Activated T-helper 17 cell treated with anti-CD3 and anti-CD28 coated beads, Interleukin-2, amount 50 U/mL, for 72 hours (primary cell): ENCODE data around the gene FBXO46. TPM values are rescaled to one million over a fixed set of nuclear protein-coding genes. Genes with fewer than 3 reads are reported as not detected.

Experiments
- ATAC-seq: fragments of 150-1000 bp; cut with Tn5 transposase; replicated peaks from 2 replicates; pipeline ENCODE4 v1.10.0; 2021; ENCODE audit warnings: mild to moderate bottlenecking, moderate library complexity
- H3K27ac Mint-ChIP-seq: one replicate; pipeline ENCODE4 v1.8.0; 2022; ENCODE audit warnings: mixed read lengths
- H3K27me3 Mint-ChIP-seq: one replicate; pipeline ENCODE4 v1.8.0; 2022; ENCODE audit warnings: mixed read lengths
- H3K36me3 Mint-ChIP-seq: one replicate; pipeline ENCODE4 v1.8.0; 2022; ENCODE audit warnings: low read depth, mild to moderate bottlenecking, mixed read lengths
- H3K4me1 Mint-ChIP-seq: one replicate; pipeline ENCODE4 v1.8.0; 2022; ENCODE audit warnings: mixed read lengths
- H3K4me3 Mint-ChIP-seq: one replicate; pipeline ENCODE4 v1.8.0; 2022; ENCODE audit warnings: mild to moderate bottlenecking, mixed read lengths
- H3K9me3 Mint-ChIP-seq: one replicate; pipeline ENCODE4 v1.8.0; 2022; ENCODE audit warnings: mixed read lengths
- total RNA-seq, 2 donors: library from RNA; stranded (reverse); gene quantifications; one replicate each; pipeline ENCODE4 v1.2.3, GENCODE V29; 2022

The FBXO46 gene
- total RNA-seq, 2 donors from 2014 or later = 39.4 to 44.3 TPM

DNA sequence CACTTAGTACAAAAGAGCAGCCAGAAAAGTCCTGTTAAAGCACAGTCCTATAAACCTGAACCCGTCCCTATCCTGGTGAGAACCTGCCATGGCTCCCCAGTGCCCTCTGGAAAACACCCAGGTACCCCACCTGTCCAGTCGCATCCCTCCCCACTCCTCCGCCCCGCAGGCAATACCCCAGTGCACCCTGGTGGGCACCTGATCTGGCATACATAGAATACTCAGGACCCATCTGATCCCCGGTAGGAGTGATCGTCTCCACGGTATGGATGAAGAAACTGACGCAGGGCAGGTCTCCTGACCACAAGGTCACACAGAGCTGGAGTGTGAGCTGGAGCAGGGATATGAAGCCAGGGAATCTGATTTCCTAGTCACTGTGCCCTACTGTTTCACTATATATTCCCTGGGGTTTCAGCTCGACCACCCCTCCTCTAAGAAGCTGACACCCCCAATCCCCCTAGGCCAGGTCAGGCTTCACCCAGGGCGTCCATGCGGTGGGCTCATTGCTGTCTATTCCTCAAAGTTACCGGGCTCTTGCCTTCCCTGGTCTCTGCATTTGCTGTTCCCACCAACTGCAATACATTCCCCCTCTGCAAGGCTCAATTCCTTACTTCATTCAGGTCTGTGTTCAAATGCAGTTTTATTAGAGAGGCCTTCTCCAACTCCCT, 12.6 kb downstream of the FBXO46 start:
- H3K27me3 Mint-ChIP-seq = no peaks in the 10 kb centered on the region
- peaks cover 22% of the 10 kb centered on the region for H3K4me1 Mint-ChIP-seq
- no peaks in the 10 kb centered on the region for H3K9me3 Mint-ChIP-seq
- peaks cover 63% of the 10 kb centered on the region for H3K36me3 Mint-ChIP-seq
- peak overlapping the region; percentile 88 for H3K27ac Mint-ChIP-seq
- no peak for ATAC-seq
- peak overlapping the region; percentile 84 for H3K4me3 Mint-ChIP-seq

DNA sequence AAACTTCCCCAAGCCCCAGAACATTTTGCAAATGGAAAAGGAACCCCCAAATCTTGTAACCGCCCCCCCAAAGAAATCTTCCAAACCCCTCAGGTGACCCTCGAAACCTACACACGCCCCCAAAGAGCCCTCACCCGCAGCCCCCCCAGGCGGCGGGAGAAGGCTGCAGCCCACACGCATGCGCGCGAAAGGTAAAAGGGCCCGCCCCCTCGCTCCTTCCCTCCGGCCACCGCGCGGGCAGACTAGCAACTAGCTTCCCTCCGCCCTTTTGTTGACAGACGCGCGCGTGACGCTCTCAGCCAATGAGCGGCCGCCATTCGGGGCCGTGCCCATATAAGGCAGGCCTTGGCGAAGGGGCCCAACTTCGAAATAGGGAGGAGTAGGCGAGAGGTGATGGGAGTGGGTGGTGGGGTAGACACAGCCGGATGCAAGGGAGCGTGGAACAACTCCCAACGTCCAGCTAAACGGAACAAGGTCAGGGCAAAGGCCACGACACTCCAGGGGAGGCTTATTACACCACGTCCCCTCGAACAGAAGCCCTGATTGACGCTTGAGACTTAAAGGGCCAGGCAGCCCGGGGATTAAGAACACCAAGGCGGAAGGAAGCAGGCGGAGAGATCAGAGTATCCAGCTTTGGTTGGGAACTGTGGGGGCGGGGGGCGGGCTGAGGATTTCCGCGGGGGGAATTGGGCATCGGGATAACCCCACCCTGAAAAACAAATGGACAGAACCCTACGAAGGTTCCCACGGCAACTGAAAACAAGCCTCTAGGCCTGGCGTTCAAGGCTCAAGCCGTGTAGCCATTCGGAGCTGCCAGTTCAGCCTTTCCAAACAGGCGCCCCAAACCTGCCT, 13.3 kb downstream of the FBXO46 start:
- H3K36me3 Mint-ChIP-seq = peaks cover 55% of the 10 kb centered on the region
- H3K4me1 Mint-ChIP-seq = peaks cover 22% of the 10 kb centered on the region
- peak; percentile 98 for ATAC-seq
- H3K27me3 Mint-ChIP-seq = no peaks in the 10 kb centered on the region
- H3K9me3 Mint-ChIP-seq = no peaks in the 10 kb centered on the region
- H3K27ac Mint-ChIP-seq = peak overlapping the region; percentile 88
- H3K4me3 Mint-ChIP-seq = peak overlapping the region; percentile 84

DNA sequence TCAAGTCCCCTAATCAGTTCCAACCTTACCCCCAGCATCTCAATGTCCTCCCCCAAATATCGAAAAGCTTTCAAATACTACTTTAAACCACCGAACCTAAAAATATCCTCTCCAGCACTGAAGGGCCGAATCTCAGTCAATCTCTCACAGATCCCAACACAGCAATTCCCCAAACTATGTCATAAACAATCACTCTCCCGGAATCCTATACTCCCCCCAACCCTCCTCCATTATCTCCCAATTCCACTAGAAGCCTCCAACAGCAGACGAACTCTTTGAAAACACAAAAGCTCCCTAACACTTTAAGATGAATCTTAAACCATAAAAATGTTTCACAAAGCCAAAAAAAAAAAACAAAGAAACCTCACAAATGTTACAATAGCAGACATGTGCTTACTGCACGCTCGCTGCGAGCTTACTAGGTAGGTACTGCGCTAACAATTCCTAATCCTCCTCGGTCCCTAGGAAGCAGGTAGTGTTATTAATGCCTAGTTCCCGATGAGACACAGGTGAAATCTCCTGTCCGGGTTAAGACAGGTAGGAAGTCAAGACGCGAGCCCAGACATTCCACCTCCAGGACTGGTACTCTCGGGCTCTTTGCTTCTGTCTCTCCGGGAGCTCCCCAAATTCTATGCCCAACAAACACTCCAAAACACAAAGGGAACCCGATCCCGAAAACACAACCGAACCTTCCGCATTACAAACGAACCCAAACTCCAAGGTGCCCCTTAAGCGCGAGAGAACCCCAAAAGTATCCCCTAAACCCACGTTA, 14.2 kb downstream of the FBXO46 start:
- peak overlapping the region; percentile 84 for H3K4me3 Mint-ChIP-seq
- H3K27ac Mint-ChIP-seq = peak overlapping the region; percentile 88
- peaks cover 22% of the 10 kb centered on the region for H3K4me1 Mint-ChIP-seq
- no peaks in the 10 kb centered on the region for H3K9me3 Mint-ChIP-seq
- no peaks in the 10 kb centered on the region for H3K27me3 Mint-ChIP-seq
- no peak for ATAC-seq
- H3K36me3 Mint-ChIP-seq = peaks cover 53% of the 10 kb centered on the region

DNA sequence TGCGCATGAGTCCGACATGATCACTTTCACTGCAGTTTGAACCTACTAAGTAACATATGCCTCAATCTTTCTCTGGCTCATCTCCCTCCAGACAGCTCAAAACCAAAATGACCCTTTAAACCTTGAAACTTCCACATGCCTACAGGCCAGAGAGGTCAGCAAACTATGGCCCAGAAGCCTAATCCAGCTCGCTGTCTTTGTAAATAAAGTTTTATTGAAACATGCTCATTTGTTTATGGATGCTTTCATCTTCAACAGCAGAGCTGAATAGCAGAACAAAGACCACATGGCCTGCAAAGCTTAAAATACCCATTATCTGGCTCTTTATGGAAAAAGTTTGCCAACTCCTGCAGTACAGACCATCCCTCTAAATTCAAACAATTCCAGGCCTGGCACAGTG, 15.6 kb downstream of the FBXO46 start:
- H3K27ac Mint-ChIP-seq = no peak overlapping the region

DNA sequence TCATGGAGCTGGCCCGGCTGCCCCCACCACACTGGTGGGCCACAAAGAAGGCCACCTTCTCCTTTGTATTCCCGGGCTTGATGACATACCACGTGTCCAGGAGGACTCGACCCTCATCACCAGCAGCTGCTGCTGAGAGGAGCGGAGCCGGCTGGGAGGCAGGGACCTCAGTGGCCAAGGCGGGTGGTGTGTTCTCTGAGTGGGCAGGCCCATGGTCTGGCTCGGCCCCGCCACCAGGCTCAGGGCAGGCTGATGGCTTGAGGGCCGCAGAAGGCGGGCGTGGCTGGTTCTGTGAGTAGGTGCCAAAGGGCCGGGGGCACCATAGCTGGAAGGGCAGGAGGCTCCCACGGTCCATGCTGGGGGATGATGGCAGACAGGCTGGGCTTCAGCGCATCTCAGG, 17.6 kb downstream of the FBXO46 start:
- no peak overlapping the region for H3K27ac Mint-ChIP-seq
- H3K36me3 Mint-ChIP-seq = peaks cover 57% of the 10 kb centered on the region
- peaks cover 17% of the 10 kb centered on the region for H3K4me1 Mint-ChIP-seq
- no peak for ATAC-seq
- no peaks in the 10 kb centered on the region for H3K9me3 Mint-ChIP-seq
- H3K27me3 Mint-ChIP-seq = no peaks in the 10 kb centered on the region
- no peak overlapping the region for H3K4me3 Mint-ChIP-seq

More for the DNA sequence above, 15.6 kb downstream of the FBXO46 start:
- Mint-ChIP-seq H3K27me3 (no peaks in the 10 kb centered on the region), H3K4me1 (peaks cover 28% of the 10 kb centered on the region), H3K9me3 (no peaks in the 10 kb centered on the region), H3K36me3 (peaks cover 56% of the 10 kb centered on the region), H3K4me3 (peak overlapping the region; percentile 84)
- ATAC-seq = no peak

DNA sequence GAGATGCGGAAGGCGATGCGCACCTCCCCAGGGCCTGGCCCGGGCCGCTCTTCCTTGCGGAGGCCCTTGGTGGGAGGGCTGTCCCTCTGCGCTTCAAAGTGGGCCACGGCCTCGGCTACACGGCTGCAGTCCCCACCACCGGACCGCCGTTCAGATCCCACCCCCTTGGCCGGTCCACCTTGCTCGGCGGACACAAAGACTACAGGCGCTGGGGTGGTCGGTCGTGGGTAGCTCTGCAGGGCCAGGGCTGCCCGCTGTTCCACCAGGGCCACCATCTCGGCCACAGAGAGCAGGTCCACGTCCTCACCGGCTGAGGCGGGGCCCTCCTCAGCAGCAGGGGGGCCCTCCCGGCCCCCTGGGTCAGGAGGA, 18.0 kb downstream of the FBXO46 start:
- Mint-ChIP-seq H3K4me3 (no peak overlapping the region), H3K36me3 (peaks cover 56% of the 10 kb centered on the region), H3K4me1 (peaks cover 17% of the 10 kb centered on the region), H3K9me3 (no peaks in the 10 kb centered on the region), H3K27ac (no peak overlapping the region), H3K27me3 (no peaks in the 10 kb centered on the region)
- ATAC-seq = no peak

DNA sequence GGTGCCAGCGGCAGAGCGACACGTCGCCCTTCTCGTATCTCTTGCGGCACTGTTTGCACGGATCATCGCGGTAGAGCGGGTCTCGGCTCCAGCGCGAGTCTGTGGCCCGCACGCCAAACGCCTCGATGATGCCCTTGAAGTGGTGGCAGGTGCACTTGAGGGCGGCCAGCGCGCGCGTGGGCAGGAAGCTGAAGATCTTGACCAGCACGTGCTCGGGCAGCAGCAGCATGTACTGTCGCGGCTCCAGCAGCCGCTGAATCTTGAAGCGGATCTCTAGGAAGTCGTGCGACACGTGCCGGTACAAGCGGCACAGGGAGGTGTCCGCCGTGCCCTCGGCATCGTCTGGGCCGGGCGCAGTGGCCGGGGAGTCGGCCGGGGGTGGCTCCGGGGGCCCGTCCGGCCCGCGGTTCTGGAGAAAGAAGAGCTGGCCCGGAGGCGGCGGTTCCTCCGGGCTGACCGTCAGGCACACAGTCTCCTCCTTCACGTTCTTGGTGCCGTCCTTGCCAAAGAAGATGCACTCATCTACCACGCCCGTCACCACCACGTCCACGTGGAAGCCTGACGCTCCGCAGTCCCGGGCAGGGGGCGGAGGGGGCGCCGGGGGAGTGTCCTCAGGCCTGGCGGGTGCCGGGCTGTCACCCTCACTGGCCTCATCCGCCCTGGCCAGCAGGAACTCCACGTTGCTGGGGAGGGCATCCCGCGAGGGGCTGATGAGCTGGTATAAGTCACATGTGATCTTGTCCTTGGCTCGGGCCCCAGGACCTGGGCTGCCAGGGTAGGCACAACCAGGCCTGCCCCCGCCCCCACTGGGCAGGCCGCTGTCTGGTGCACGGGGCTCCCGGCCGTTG, 18.6 kb downstream of the FBXO46 start:
- no peak for ATAC-seq

DNA sequence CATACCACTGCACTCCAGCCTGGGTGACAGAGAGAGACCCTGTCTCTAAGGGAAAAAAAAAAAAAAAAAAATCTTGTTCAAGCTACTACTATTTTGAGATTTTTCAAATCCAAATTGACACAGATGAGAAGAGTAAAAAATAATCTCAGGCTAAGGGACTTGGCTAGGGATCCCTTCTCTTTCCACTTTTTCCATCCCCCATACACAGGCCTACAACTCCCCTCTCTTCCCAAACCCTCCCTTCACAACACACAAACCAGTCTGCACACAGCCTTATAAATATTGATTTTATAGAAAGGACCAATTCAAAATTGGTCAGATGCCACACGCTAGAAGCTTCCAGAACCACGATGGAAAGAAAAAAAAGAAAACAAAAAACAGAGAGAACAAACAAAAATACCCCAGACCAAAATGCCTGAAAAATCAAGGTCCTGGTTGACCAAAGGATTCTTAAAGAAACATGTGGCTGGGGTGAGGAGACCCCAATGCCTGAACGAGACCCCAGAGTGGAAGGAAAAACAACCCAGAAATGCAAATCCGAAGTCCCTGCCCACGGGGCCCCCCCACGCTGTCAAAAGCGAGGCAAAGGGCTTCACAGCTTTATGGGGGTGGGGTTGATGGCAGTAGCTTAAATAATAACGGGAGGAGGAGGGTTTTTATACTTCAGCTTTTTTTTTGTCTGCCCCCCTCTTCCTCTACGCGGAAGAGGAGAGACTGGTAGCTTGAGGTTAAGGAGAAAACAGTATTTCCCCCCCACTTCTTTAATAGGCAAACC, 20.2 kb downstream of the FBXO46 start:
- ATAC-seq = no peak
- no peaks in the 10 kb centered on the region for H3K27me3 Mint-ChIP-seq
- no peak overlapping the region for H3K4me3 Mint-ChIP-seq
- H3K9me3 Mint-ChIP-seq = no peaks in the 10 kb centered on the region
- H3K36me3 Mint-ChIP-seq = peaks cover 43% of the 10 kb centered on the region
- no peak overlapping the region for H3K27ac Mint-ChIP-seq
- peaks cover 6% of the 10 kb centered on the region for H3K4me1 Mint-ChIP-seq

More for the DNA sequence above, 18.6 kb downstream of the FBXO46 start:
- H3K4me1 Mint-ChIP-seq = peaks cover 17% of the 10 kb centered on the region
- H3K36me3 Mint-ChIP-seq = peaks cover 51% of the 10 kb centered on the region
- no peaks in the 10 kb centered on the region for H3K27me3 Mint-ChIP-seq
- no peaks in the 10 kb centered on the region for H3K9me3 Mint-ChIP-seq
- H3K4me3 Mint-ChIP-seq = no peak overlapping the region
- H3K27ac Mint-ChIP-seq = no peak overlapping the region

DNA sequence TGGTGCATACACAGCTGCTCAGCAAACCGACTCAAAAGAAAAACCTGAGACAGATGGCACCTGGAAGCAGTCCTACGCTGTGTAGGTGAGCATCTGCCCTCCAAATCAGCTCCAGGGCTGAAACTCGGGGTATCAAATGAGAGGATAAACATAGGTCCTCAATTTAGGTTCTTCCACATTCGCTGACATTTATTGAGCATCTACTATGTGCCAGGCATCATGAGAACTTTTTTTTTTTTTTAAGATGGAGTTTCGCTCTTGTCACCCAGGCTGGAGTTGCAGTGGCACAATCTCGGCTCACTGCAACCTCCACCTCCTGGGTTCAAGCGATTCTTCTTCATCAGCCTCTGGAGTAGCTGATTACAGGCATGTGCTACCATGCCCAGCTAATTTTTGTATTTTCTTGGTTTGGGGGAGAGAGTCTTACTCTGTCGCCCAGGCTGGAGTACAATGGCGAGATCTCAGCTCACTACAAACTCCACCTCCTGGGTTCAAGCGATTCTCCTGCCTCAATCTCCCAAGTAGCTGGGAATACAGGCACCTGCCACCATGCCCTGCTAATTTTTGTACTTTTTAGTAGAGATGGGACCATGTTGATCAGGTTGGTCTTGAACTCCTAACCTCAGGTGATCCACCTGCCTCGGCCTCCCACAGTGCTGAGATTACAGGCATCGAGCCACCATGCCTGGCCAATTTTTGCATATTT, 24.8 kb downstream of the FBXO46 start:
- peaks cover 6% of the 10 kb centered on the region for H3K4me1 Mint-ChIP-seq
- no peak for ATAC-seq
- H3K4me3 Mint-ChIP-seq = no peak overlapping the region
- no peaks in the 10 kb centered on the region for H3K27me3 Mint-ChIP-seq
- no peak overlapping the region for H3K27ac Mint-ChIP-seq
- H3K9me3 Mint-ChIP-seq = no peaks in the 10 kb centered on the region
- H3K36me3 Mint-ChIP-seq = peaks cover 56% of the 10 kb centered on the region

DNA sequence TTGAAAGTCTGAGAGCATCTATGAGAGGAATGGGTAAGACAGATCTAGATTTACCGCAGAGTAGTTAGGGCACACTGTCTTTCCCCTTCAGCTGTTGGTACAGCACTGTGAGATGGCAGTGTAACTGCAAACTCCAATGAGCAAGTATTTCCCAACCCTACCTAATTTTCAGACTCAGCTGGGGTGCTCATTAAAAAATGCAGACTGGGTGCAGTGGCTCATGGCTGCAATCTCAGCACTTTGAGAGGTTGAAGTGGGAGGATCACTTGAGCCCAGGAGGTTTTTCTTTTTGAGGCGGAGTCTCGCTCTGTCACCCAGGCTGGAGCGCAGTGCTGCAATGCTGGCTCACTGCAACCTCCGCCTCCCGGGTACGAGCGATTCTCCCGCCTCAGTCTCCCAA, 25.6 kb downstream of the FBXO46 start:
- Mint-ChIP-seq H3K9me3 (no peaks in the 10 kb centered on the region), H3K36me3 (peaks cover 51% of the 10 kb centered on the region), H3K27ac (no peak overlapping the region)

DNA sequence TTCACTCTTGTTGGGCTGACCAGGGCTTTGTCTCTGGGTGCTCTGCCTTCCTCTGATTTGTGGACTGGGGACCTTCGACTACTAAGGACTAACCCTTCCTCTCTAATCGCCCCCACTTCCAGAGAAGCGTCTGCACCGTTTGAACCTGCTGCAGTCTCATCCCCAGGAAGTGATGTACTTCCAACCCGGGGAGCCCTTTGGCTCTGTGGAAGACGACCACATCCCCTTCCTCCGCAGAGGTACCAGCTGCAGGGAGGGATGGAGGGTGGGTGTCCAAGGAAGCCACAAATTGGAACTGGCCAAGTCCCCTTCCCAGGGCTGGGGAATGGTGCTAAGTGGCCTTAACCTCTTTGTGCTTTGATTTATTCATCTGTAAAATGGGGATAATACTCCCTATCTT, 29.0 kb downstream of the FBXO46 start:
- H3K27ac Mint-ChIP-seq = no peak overlapping the region
- peaks cover 5% of the 10 kb centered on the region for H3K4me1 Mint-ChIP-seq
- no peak for ATAC-seq
- H3K9me3 Mint-ChIP-seq = no peaks in the 10 kb centered on the region
- peaks cover 50% of the 10 kb centered on the region for H3K36me3 Mint-ChIP-seq
- no peaks in the 10 kb centered on the region for H3K27me3 Mint-ChIP-seq
- no peak overlapping the region for H3K4me3 Mint-ChIP-seq

More for the DNA sequence above, 25.6 kb downstream of the FBXO46 start:
- Mint-ChIP-seq H3K4me1 (no peaks in the 10 kb centered on the region), H3K27me3 (no peaks in the 10 kb centered on the region), H3K4me3 (no peak overlapping the region)
- ATAC-seq = no peak

DNA sequence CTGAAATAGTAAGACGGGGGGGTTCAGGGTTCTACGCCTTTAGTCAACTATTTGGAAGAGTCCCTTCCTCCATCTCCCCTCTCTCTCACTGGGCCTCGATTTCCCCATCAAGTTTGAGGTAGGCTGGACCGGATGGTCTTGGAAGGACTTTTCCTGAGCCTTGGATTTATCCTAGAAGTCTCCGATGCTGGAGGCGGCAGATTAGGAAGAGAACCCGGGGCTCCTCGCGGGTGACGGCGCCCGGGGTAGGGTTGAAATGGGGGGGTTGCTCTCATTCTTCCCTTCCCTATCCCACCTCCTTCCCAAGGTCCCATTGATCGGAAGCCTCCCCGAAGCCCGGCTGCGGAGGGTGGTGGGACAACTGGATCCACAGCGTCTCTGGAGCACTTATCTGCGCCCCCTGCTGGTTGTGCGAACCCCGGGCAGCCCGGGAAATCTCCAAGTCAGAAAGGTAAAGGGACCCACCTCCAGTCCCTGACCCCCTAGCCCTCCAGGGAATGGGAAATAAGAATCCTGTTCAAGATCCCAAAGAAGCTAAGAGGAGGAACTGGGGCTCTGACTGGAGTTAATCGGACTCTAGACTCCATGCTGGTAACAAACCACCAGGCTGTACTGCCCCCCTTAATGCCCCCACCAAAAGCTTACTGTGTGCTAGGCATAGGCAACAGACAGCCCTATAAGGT, 37.4 kb downstream of the FBXO46 start:
- no peaks in the 10 kb centered on the region for H3K27me3 Mint-ChIP-seq
- no peaks in the 10 kb centered on the region for H3K9me3 Mint-ChIP-seq
- peak overlapping the region; percentile 97 for H3K27ac Mint-ChIP-seq
- ATAC-seq = no peak
- peaks cover 10% of the 10 kb centered on the region for H3K4me1 Mint-ChIP-seq
- peaks cover 82% of the 10 kb centered on the region for H3K36me3 Mint-ChIP-seq
- H3K4me3 Mint-ChIP-seq = peak overlapping the region; percentile 93
